ENCODE results near the gene DPEP3. TPM values are rescaled to one million over a fixed set of nuclear protein-coding genes. Genes with fewer than 3 reads are reported as not detected.

DPEP3 gene
- polyA plus RNA-seq, 1 donor (not counting 4 experiments of a cell fraction or from before 2014, with no cell fraction given): not detected

- no peaks in the 10 kb centered on the region for H3K4me1 ChIP-seq (ENCODE audit: control insufficient read depth, extremely low read depth, insufficient read depth, low read length)
- no peak within 1 kb of the TSS for H3K4me2 ChIP-seq (ENCODE audit: control insufficient read depth, extremely low read depth, insufficient read depth, low read depth, low read length)
- peaks cover 8% of the 10 kb centered on the region for H3K79me2 ChIP-seq (ENCODE audit: control insufficient read depth, insufficient read depth, low read length)
- H3K27me3 ChIP-seq (ENCODE audit: control insufficient read depth, extremely low read depth, insufficient read depth, low read length): no peaks in the 10 kb centered on the region
- H3K9me1 ChIP-seq (ENCODE audit: control insufficient read depth, extremely low read depth, insufficient read depth, low read length): peaks cover 5% of the 10 kb centered on the region
- DNase-seq (ENCODE audit: low read depth, low spot score) (no peak), FAIRE-seq (no peak)
- TF ChIP-seq EZH2 (IDR thresholded peaks at IDR 0.05; ENCODE audit: low read length) (no peak), CTCF (optimal IDR thresholded peaks at IDR 0.05 in 1 of 3, IDR thresholded peaks at IDR 0.05 in 1 of 3, conservative IDR thresholded peaks at IDR 0.05 in 1 of 3; ENCODE audit: extremely low read depth in 1 of 3, insufficient read depth in 2 of 3, low read length in 3 of 3) (no peak)
- dilution Hi-C loops (cut with MboI; ENCODE audit: extremely low pct_ligation_motif_present, low sequenced_read_pairs): no loop called here
- no peak within 1 kb of the TSS for H3K9ac ChIP-seq (ENCODE audit: control insufficient read depth, extremely low read depth, insufficient read depth, low read length)
- H3K27ac ChIP-seq (ENCODE audit: control insufficient read depth, insufficient read depth, low read length): no peak within 1 kb of the TSS
- H3K9me3 ChIP-seq (ENCODE audit: control insufficient read depth, low read depth, low read length): no peaks in the 10 kb centered on the region
- H2AFZ ChIP-seq (ENCODE audit: control insufficient read depth, low read length): no peak within 1 kb of the TSS
- H3K36me3 ChIP-seq (ENCODE audit: control insufficient read depth in 2 of 2, extremely low read depth in 1 of 2, insufficient read depth in 2 of 2, low read length in 2 of 2): peaks cover 66 to 69% of the 10 kb centered on the region in 2 experiments
- no peak within 1 kb of the TSS for H3K4me3 ChIP-seq (ENCODE audit: control insufficient read depth in 2 of 3, extremely low read depth in 1 of 3, insufficient read depth in 2 of 3, low read depth in 1 of 3, low read length in 3 of 3)
- peaks cover 3% of the 10 kb centered on the region for H4K20me1 ChIP-seq (ENCODE audit: control insufficient read depth, extremely low read depth, insufficient read depth, low read length)
These were observed 36.4 kb downstream of the DPEP3 start, which contains the start of gene LCAT for GRCh38 chr16:67943619-67944504. LCAT (minus strand) TSS chr16:67944120; CDS start chr16:67944101, 19 bp downstream.

- no peak for DNase-seq (ENCODE audit: low read depth, low spot score)
- Histone ChIP-seq H3K36me3 (ENCODE audit: control insufficient read depth in 2 of 2, extremely low read depth in 1 of 2, insufficient read depth in 2 of 2, low read length in 2 of 2) (peaks cover 60 to 63% of the 10 kb centered on the region in 2 experiments), H4K20me1 (ENCODE audit: control insufficient read depth, extremely low read depth, insufficient read depth, low read length) (peaks cover 3% of the 10 kb centered on the region), H3K27ac (ENCODE audit: control insufficient read depth, insufficient read depth, low read length) (no peak overlapping the region), H2AFZ (ENCODE audit: control insufficient read depth, low read length) (no peak overlapping the region), H3K27me3 (ENCODE audit: control insufficient read depth, extremely low read depth, insufficient read depth, low read length) (no peaks in the 10 kb centered on the region), H3K9me3 (ENCODE audit: control insufficient read depth, low read depth, low read length) (no peaks in the 10 kb centered on the region), H3K79me2 (ENCODE audit: control insufficient read depth, insufficient read depth, low read length) (peaks cover 5% of the 10 kb centered on the region), H3K4me3 (ENCODE audit: control insufficient read depth in 2 of 3, extremely low read depth in 1 of 3, insufficient read depth in 2 of 3, low read depth in 1 of 3, low read length in 3 of 3) (no peak overlapping the region), H3K9ac (ENCODE audit: control insufficient read depth, extremely low read depth, insufficient read depth, low read length) (no peak overlapping the region), H3K4me2 (ENCODE audit: control insufficient read depth, extremely low read depth, insufficient read depth, low read depth, low read length) (no peak overlapping the region), H3K4me1 (ENCODE audit: control insufficient read depth, extremely low read depth, insufficient read depth, low read length) (no peaks in the 10 kb centered on the region), H3K9me1 (ENCODE audit: control insufficient read depth, extremely low read depth, insufficient read depth, low read length) (peaks cover 4% of the 10 kb centered on the region)
- dilution Hi-C loops (cut with MboI; ENCODE audit: extremely low pct_ligation_motif_present, low sequenced_read_pairs): no loop called here
- no peak for FAIRE-seq
- TF ChIP-seq CTCF (optimal IDR thresholded peaks at IDR 0.05 in 1 of 3, IDR thresholded peaks at IDR 0.05 in 1 of 3, conservative IDR thresholded peaks at IDR 0.05 in 1 of 3; ENCODE audit: extremely low read depth in 1 of 3, insufficient read depth in 2 of 3, low read length in 3 of 3): no peak
These were observed 37.1 kb downstream of the DPEP3 start for GRCh38 chr16:67943256-67943618.

All from keratinocyte (primary cell).